ENCODE measurements around the gene GRB7. TPM values are rescaled to one million over a fixed set of nuclear protein-coding genes. Genes with fewer than 3 reads are reported as not detected.

Gene GRB7
- total and polyA plus RNA-seq, 2 donors (not counting 1 experiment from before 2014, with no cell fraction given): 0.81 to 0.84 TPM

- Histone ChIP-seq H3K27me3 (replicated peaks in 1 of 4; ENCODE audit: control extremely low read depth in 1 of 4, control insufficient read depth in 3 of 4, insufficient read depth in 4 of 4, low read length in 3 of 4) (no peaks in the 10 kb centered on the region), H3K27ac (ENCODE audit: low read length in 2 of 2) (no peak overlapping the region), H2AFZ (ENCODE audit: insufficient read depth, low read depth, low read length, poor library complexity, severe bottlenecking) (no peak overlapping the region), H3K4me3 (ENCODE audit: control extremely low read depth in 1 of 5, extremely low read depth in 1 of 5, insufficient read depth in 1 of 5, low read depth in 2 of 5, low read length in 4 of 5) (no peak overlapping the region), H3K4me1 (ENCODE audit: control insufficient read depth in 2 of 2, insufficient read depth in 2 of 2, low read length in 2 of 2) (peaks cover 37 to 40% of the 10 kb centered on the region in 2 donors), H3K79me2 (ENCODE audit: control insufficient read depth, insufficient read depth, low read length) (peaks cover 5% of the 10 kb centered on the region), H3K9ac (ENCODE audit: low read length) (no peak overlapping the region), H3K36me3 (replicated peaks in 1 of 2; ENCODE audit: control extremely low read depth in 1 of 2, control insufficient read depth in 1 of 2, extremely low read depth in 1 of 2, insufficient read depth in 2 of 2, low read length in 1 of 2) (no peaks in the 10 kb centered on the region), H3K9me3 (ENCODE audit: control extremely low read depth in 1 of 3, control insufficient read depth in 2 of 3, insufficient read depth in 1 of 3, low read length in 2 of 3) (peaks cover 0 to 6% (median 0%) of the 10 kb centered on the region in 3 donors), H4K20me1 (ENCODE audit: control insufficient read depth, insufficient read depth, low read length, poor library complexity, severe bottlenecking) (no peaks in the 10 kb centered on the region), H3K4me2 (replicated peaks; ENCODE audit: low read depth, low read length, poor library complexity, severe bottlenecking) (no peak overlapping the region)
- POLR2A ChIA-PET: interaction anchor here (0.6 to 1.6 kb wide), 5 partner anchors 14 to 343 kb away, joined by 3 to 15 read pairs (median 3); partner anchors contain the start of gene MIEN1
- WGBS (ENCODE audit: insufficient coverage): 90% methylated on average over 4 of the region's 13 CpGs
- CTCF ChIA-PET: interaction anchor here (0.6 to 2.2 kb wide), 13 partner anchors 9 to 229 kb away, joined by 3 to 19 read pairs (median 4); partner anchors contain the start of genes IKZF3, MIEN1 and PSMD3
- Mint-ChIP-seq H3K27me3 (no peaks in the 10 kb centered on the region), H3K27ac (peak overlapping the region; percentile 97), H3K4me1 (peaks cover 43% of the 10 kb centered on the region), H3K4me3 (peak overlapping the region; percentile 86), H3K9me3 (ENCODE audit: insufficient read depth) (no peaks in the 10 kb centered on the region)
- intact Hi-C loops (cut with micrococcal nuclease): loop anchor here (5.0 to 10.0 kb wide), 3 partner anchors 75 to 172 kb away; partner anchors contain the start of genes LRRC3C, ORMDL3 and STARD3
- no peak for ATAC-seq (ENCODE audit: low read depth)
- no peak for TF ChIP-seq CTCF (IDR thresholded peaks at IDR 0.05)
- TF ChIP-seq EZH2 (IDR thresholded peaks at IDR 0.05; ENCODE audit: borderline replicate concordance, insufficient read depth, low read depth, low read length, poor library complexity, severe bottlenecking): no peak
- no peak for DNase-seq
These were observed 14.6 kb downstream of the GRB7 start for GRCh38 chr17:39752241-39752881.

Data from B cell (primary cell).